ENCODE data around the gene USP31. TPM values are rescaled to one million over a fixed set of nuclear protein-coding genes. Genes with fewer than 3 reads are reported as not detected.
A peak's percentile ranks its signal among the peaks of the same experiment; 100 is the strongest.

The USP31 gene
- total and polyA plus RNA-seq, 2 of the 8 experiments (the other 6 are each of a cell fraction or from before 2014, with no cell fraction given) = 6.7 to 19.0 TPM

- Histone ChIP-seq H3K14ac (ENCODE audit: insufficient read length) (no peak overlapping the region), H2BK15ac (ENCODE audit: low read length) (no peak overlapping the region), H3K4me2 (ENCODE audit: insufficient read depth in 1 of 2, low read depth in 2 of 2, low read length in 2 of 2) (peak overlapping the region; percentile 77 to 92), H3K18ac (ENCODE audit: extremely low read depth, low read length) (no peak overlapping the region), H3K4me3 (ENCODE audit: extremely low read depth in 1 of 4, insufficient read depth in 2 of 4, low read depth in 3 of 4, low read length in 4 of 4) (peak overlapping the region; percentile 35 to 68 (median 55); a peak in 7 of 8 replicates), H2BK5ac (ENCODE audit: low read depth, low read length) (no peak overlapping the region), H4K20me1 (replicated peaks in 1 of 2; ENCODE audit: control insufficient read depth in 1 of 2, insufficient read depth in 2 of 2, low read length in 2 of 2) (no peaks in the 10 kb centered on the region), H4K5ac (ENCODE audit: insufficient read length, low read depth, low read length) (no peak overlapping the region), H3K36me3 (ENCODE audit: control insufficient read depth in 2 of 4, insufficient read depth in 4 of 4, low read length in 3 of 4) (no peaks in the 10 kb centered on the region), H3K56ac (replicated peaks; ENCODE audit: insufficient read length, low read depth, low read length) (no peak overlapping the region), H3K23ac (ENCODE audit: insufficient read length) (no peak overlapping the region), H3K4ac (replicated peaks; ENCODE audit: insufficient read length, low read depth, low read length) (no peak overlapping the region), H2BK120ac (replicated peaks; ENCODE audit: low read depth, low read length) (no peak overlapping the region), H3K4me1 (replicated peaks in 1 of 4; ENCODE audit: control insufficient read depth in 3 of 4, insufficient read depth in 4 of 4, low read length in 3 of 4) (peaks cover 0 to 8% (median 4%) of the 10 kb centered on the region in 4 experiments; a peak in 4 of 7 replicates), H3K27ac (ENCODE audit: low read depth, low read length) (no peak overlapping the region), H3K27me3 (replicated peaks in 1 of 4; ENCODE audit: control insufficient read depth in 3 of 4, extremely low read depth in 1 of 4, insufficient read depth in 3 of 4, low read length in 3 of 4) (peaks cover 7 to 23% (median 16%) of the 10 kb centered on the region in 4 experiments), H3K9me3 (ENCODE audit: insufficient read depth in 2 of 2, low read depth in 1 of 2, low read length in 1 of 2) (no peaks in the 10 kb centered on the region), H2BK12ac (ENCODE audit: low read depth, low read length) (no peak overlapping the region), H3K79me2 (ENCODE audit: control insufficient read depth in 1 of 2, insufficient read depth in 2 of 2, low read length in 2 of 2) (no peaks in the 10 kb centered on the region), H3K23me2 (ENCODE audit: low read depth, low read length) (peaks cover 8% of the 10 kb centered on the region; the same call in 1 of the 2 replicates), H2AFZ (ENCODE audit: low read length) (no peak overlapping the region), H3K79me1 (ENCODE audit: low read depth, low read length) (no peaks in the 10 kb centered on the region), H4K91ac (replicated peaks; ENCODE audit: insufficient read length, low read length) (no peak overlapping the region), H4K8ac (ENCODE audit: extremely low read depth, insufficient read depth, low read length) (no peak overlapping the region), H2BK20ac (ENCODE audit: low read length) (no peak overlapping the region), H3K9ac (replicated peaks in 1 of 4; ENCODE audit: extremely low read depth in 1 of 4, low read depth in 3 of 4, low read length in 3 of 4) (no peak overlapping the region), H2AK5ac (ENCODE audit: low read depth, low read length) (no peak overlapping the region)
- DNase-seq (ENCODE audit: low read depth in 1 of 2, low spot score in 2 of 2) (no peak), FAIRE-seq (no peak)
- peak; percentile 71; the same call in 1 of the 2 replicates for TF ChIP-seq KDM1A (IDR thresholded peaks at IDR 0.05; ENCODE audit: borderline replicate concordance, low read length)
- TF ChIP-seq EZH2 (IDR thresholded peaks at IDR 0.05; ENCODE audit: low read depth, low read length, severe bottlenecking) = peak; percentile 16
- TF ChIP-seq ATF3 (IDR thresholded peaks at IDR 0.05; ENCODE audit: insufficient read depth, low read depth, low read length) = no peak
- POLR2A ChIA-PET (ENCODE audit: partially characterized antibody) = no interaction called here
- WGBS, 2 experiments (ENCODE audit: extremely low coverage in 1 of 2, insufficient coverage in 1 of 2, insufficient read length in 1 of 2, insufficient replicate concordance in 2 of 2, low coverage in 1 of 2, low lambda C conversion rate in 2 of 2, missing lambda C conversion rate in 1 of 2) = 33% methylated on average over 4 of the region's 4 CpGs; no CpG with 5 or more reads in 1 of the 2 experiments
- CTCF ChIA-PET (ENCODE audit: partially characterized antibody) = interaction anchor here (0.5 to 14.8 kb wide), 18 partner anchors 8 to 316 kb away, joined by 3 to 178 read pairs (median 4); partner anchors contain the start of gene SCNN1B
Measured at GRCh38 chr16:23183543-23183862, 34.3 kb upstream of the USP31 start.
